ENCODE results near the gene INO80E. TPM values are rescaled to one million over a fixed set of nuclear protein-coding genes. Genes with fewer than 3 reads are reported as not detected.
A peak's percentile ranks its signal among the peaks of the same experiment; 100 is the strongest.

Gene INO80E
- total and polyA plus RNA-seq, 2 of the 8 experiments (the other 6 are each of a cell fraction or from before 2014, with no cell fraction given): 43.0 to 91.2 TPM

DNA sequence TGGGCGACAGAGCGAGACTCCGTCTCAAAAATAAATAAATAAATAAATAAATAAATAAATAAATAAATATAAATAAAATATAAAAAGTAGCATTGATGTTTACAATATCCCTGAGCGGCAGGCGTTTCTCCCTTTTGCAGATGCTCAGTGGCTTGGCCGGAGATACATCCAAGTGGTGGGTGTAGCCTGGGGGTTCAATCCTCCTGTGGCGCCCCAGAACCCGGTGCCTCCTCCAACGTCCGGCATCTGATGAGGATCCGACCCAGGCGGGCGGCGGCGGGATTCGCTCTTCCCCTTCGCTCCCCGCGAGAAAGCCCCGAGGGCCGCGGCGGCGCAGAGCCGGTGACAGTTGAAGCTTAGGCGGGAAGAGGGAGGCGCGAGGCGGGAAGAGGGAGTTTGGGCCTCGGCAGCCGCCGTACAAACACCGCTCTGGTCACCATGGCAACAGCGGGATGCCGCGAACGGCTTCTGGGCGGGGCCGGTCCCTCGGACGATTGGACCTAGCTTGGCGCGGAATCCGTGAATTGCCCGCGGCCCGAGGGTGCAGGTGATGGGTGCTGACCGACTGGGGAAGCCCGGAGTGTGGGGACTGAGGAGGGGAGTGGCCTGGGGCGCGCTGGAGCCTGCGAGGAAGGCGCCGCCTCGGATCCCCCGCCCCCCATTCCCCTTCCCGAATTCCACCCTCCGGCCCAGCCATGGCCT is 56.8 kb downstream of the INO80E start:
- WGBS, 2 experiments (ENCODE audit: extremely low coverage in 1 of 2, insufficient coverage in 1 of 2, insufficient read length in 1 of 2, insufficient replicate concordance in 2 of 2, low coverage in 1 of 2, low lambda C conversion rate in 2 of 2, missing lambda C conversion rate in 1 of 2): 20% methylated on average over 19 of the region's 58 CpGs; no CpG with 5 or more reads in 1 of the 2 experiments
- H2BK12ac ChIP-seq (ENCODE audit: low read depth, low read length): no peak overlapping the region
- H3K79me1 ChIP-seq (ENCODE audit: low read depth, low read length): no peaks in the 10 kb centered on the region
- H4K20me1 ChIP-seq (replicated peaks in 1 of 2; ENCODE audit: control insufficient read depth in 1 of 2, insufficient read depth in 2 of 2, low read length in 2 of 2): no peaks in the 10 kb centered on the region
- no peak overlapping the region for H3K14ac ChIP-seq (ENCODE audit: insufficient read length)
- H4K91ac ChIP-seq (replicated peaks; ENCODE audit: insufficient read length, low read length): no peak overlapping the region
- ChIA-PET POLR2A (ENCODE audit: partially characterized antibody) (interaction anchor here (0.8 to 7.6 kb wide), 7 partner anchors 9 to 243 kb away, joined by 3 to 88 read pairs (median 4); partner anchors contain the start of genes ALDOA and TLCD3B), CTCF (ENCODE audit: partially characterized antibody) (interaction anchor here (0.8 to 6.1 kb wide), 7 partner anchors 8 to 41 kb away, joined by 3 to 23 read pairs (median 3); partner anchors contain the start of gene TLCD3B)
- H3K56ac ChIP-seq (replicated peaks; ENCODE audit: insufficient read length, low read depth, low read length): peak overlapping the region; percentile 64
- no peaks in the 10 kb centered on the region for H3K9me3 ChIP-seq (ENCODE audit: insufficient read depth in 2 of 2, low read depth in 1 of 2, low read length in 1 of 2)
- peak overlapping the region in 3 of 4 experiments; percentile 45 to 63 (median 53); a peak in 4 of 7 replicates for H3K9ac ChIP-seq (replicated peaks in 1 of 4; ENCODE audit: extremely low read depth in 1 of 4, low read depth in 3 of 4, low read length in 3 of 4)
- no peak overlapping the region for H2BK120ac ChIP-seq (replicated peaks; ENCODE audit: low read depth, low read length)
- no peak overlapping the region for H3K4ac ChIP-seq (replicated peaks; ENCODE audit: insufficient read length, low read depth, low read length)
- H4K5ac ChIP-seq (ENCODE audit: insufficient read length, low read depth, low read length): no peak overlapping the region
- peak in 1 of 2 experiments; percentile 98 for DNase-seq (ENCODE audit: low read depth in 1 of 2, low spot score in 2 of 2)
- peaks cover 0 to 5% (median 2%) of the 10 kb centered on the region in 4 experiments; a peak in 2 of 7 replicates for H3K27me3 ChIP-seq (replicated peaks in 1 of 4; ENCODE audit: control insufficient read depth in 3 of 4, extremely low read depth in 1 of 4, insufficient read depth in 3 of 4, low read length in 3 of 4)
- no peak overlapping the region for H2BK15ac ChIP-seq (ENCODE audit: low read length)
- no peaks in the 10 kb centered on the region for H3K36me3 ChIP-seq (ENCODE audit: control insufficient read depth in 2 of 4, insufficient read depth in 4 of 4, low read length in 3 of 4)
- H3K4me1 ChIP-seq (replicated peaks in 1 of 4; ENCODE audit: control insufficient read depth in 3 of 4, insufficient read depth in 4 of 4, low read length in 3 of 4): peaks cover 0 to 4% (median 2%) of the 10 kb centered on the region in 4 experiments; a peak in 3 of 7 replicates
- no peaks in the 10 kb centered on the region for H3K79me2 ChIP-seq (ENCODE audit: control insufficient read depth in 1 of 2, insufficient read depth in 2 of 2, low read length in 2 of 2)
- H3K4me2 ChIP-seq (ENCODE audit: insufficient read depth in 1 of 2, low read depth in 2 of 2, low read length in 2 of 2): peak overlapping the region; percentile 76 to 94
- H3K23me2 ChIP-seq (ENCODE audit: low read depth, low read length): peaks cover 6% of the 10 kb centered on the region
- no peak overlapping the region for H2AK5ac ChIP-seq (ENCODE audit: low read depth, low read length)
- no peak overlapping the region for H3K27ac ChIP-seq (ENCODE audit: low read depth, low read length)
- peak overlapping the region; percentile 68 to 80 (median 78) for H3K4me3 ChIP-seq (ENCODE audit: extremely low read depth in 1 of 4, insufficient read depth in 2 of 4, low read depth in 3 of 4, low read length in 4 of 4)
- H2AFZ ChIP-seq (ENCODE audit: low read length): peak overlapping the region; percentile 77; the same call in 1 of the 2 replicates
- no peak for FAIRE-seq
- H2BK5ac ChIP-seq (ENCODE audit: low read depth, low read length): no peak overlapping the region
- H4K8ac ChIP-seq (ENCODE audit: extremely low read depth, insufficient read depth, low read length): no peak overlapping the region
- H3K18ac ChIP-seq (ENCODE audit: extremely low read depth, low read length): no peak overlapping the region; the same call in 1 of the 2 replicates
- no peak overlapping the region for H3K23ac ChIP-seq (ENCODE audit: insufficient read length)
- H2BK20ac ChIP-seq (ENCODE audit: low read length): no peak overlapping the region
- TF ChIP-seq RNF2 (IDR thresholded peaks at IDR 0.05; ENCODE audit: borderline replicate concordance, low read depth, low read length, missing control alignments, poor library complexity, severe bottlenecking) (no peak), EP300 (IDR thresholded peaks at IDR 0.05; ENCODE audit: borderline replicate concordance in 1 of 2, low read depth in 2 of 2, low read length in 2 of 2) (peak in 1 of 2 experiments; percentile 51; a peak in 1 of 3 replicates), GABPA (IDR thresholded peaks at IDR 0.05; ENCODE audit: borderline replicate concordance, insufficient read depth, low read length) (no peak), NRF1 (IDR thresholded peaks at IDR 0.05; ENCODE audit: low read depth, low read length) (no peak), CHD1 (IDR thresholded peaks at IDR 0.05; ENCODE audit: low read depth, low read length) (no peak), CBX8 (IDR thresholded peaks at IDR 0.05; ENCODE audit: borderline replicate concordance, low read depth, low read length) (no peak), CTBP2 (IDR thresholded peaks at IDR 0.05; ENCODE audit: borderline replicate concordance, insufficient read depth, insufficient read length, low read length) (no peak), CHD2 (IDR thresholded peaks at IDR 0.05; ENCODE audit: low read length) (peak; percentile 81), CREB1 (IDR thresholded peaks at IDR 0.05) (peak; percentile 74), SIN3A (conservative IDR thresholded peaks at IDR 0.05 in 1 of 2, IDR thresholded peaks at IDR 0.05 in 1 of 2; ENCODE audit: low read depth in 1 of 2, low read length in 2 of 2) (peak; percentile 93 to 98), POLR2AphosphoS5 (IDR thresholded peaks at IDR 0.05; ENCODE audit: low read depth, low read length) (no peak)
